Activated naive CD8-positive, alpha-beta T cell (primary cell): ENCODE data around the gene SKOR1.

Experiments
- H3K27ac Mint-ChIP-seq: one replicate; pipeline ENCODE4 v1.8.0; 2021; ENCODE audit warnings: mixed read lengths
- H3K27me3 Mint-ChIP-seq: one replicate; pipeline ENCODE4 v1.8.0; 2021; ENCODE audit warnings: mixed read lengths
- H3K36me3 Mint-ChIP-seq: one replicate; pipeline ENCODE4 v1.8.0; 2021; ENCODE audit warnings: mixed read lengths
- H3K4me1 Mint-ChIP-seq: one replicate; pipeline ENCODE4 v1.8.0; 2021; ENCODE audit warnings: low read depth, mixed read lengths
- H3K4me3 Mint-ChIP-seq: one replicate; pipeline ENCODE4 v1.8.0; 2021; ENCODE audit warnings: mild to moderate bottlenecking, mixed read lengths
- H3K9me3 Mint-ChIP-seq: one replicate; pipeline ENCODE4 v1.8.0; 2021; ENCODE audit warnings: low read depth, mixed read lengths

SKOR1 gene

DNA sequence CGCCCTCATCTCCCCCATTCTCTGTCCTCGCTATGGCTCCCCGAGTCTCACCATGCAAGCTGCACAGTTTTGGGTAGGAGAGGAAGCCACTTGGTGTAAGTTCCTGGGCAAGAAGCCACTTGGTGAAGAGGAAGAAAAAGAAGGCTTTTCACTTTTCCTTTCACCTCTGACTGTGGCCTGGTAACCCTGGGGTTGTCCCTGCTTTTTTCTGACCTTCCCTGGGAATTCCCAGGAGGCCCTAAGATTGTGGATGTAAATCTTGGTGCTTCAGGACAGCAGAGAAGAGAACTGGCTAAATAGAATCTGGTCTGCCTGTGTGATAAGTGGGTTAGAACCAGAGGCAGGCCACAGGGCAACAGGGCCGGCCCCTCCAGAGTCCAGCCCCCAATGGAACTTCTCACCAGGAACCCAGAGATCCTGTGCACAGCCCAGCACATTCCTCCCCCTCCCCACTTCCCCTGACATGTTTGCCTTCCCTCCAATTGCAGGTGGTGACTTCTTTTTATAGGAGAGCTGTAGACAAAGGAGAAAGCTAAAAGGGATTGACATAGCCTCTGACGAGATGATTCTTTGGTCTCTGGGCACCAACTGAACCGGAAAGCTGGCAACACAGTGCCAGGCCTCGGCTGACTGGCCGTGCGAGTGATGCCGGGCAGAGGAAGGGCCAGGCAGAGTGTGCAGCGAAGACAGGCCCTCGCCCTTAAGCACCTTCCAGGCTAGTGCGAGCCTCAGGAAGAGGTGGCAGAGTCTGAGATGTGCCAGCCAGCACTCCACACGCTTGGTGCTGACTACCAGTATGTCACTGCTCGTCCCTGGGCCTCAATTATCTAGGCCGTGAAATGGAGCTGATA is 19.4 kb upstream of the SKOR1 start:
- Mint-ChIP-seq H3K4me1 (no peaks in the 10 kb centered on the region), H3K27me3 (no peaks in the 10 kb centered on the region), H3K36me3 (peaks cover 16% of the 10 kb centered on the region), H3K4me3 (no peak overlapping the region), H3K27ac (no peak overlapping the region), H3K9me3 (no peaks in the 10 kb centered on the region)

DNA sequence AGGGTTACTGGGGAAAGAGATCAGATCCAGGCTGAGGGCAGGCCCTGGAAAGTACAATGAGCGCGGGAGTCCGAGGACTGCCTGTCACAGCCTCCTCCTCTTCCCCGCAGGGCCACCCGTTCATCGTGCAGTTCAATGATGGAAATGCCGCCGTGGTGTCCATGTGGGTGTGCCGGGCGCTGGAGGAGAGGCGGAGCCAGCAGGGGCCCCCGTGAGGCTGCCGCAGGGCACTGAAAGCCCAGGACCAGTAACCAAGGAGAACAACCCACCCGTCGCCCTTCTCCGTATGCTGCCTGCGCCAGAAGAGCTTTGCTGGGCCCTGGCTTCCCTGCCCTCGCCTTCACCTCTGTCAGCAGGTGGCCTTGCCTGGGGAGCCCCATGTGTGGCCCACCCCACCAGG is 18.8 kb upstream of the SKOR1 start:
- no peaks in the 10 kb centered on the region for H3K9me3 Mint-ChIP-seq
- no peak overlapping the region for H3K4me3 Mint-ChIP-seq
- H3K36me3 Mint-ChIP-seq, result peaks cover 16% of the 10 kb centered on the region
- no peak overlapping the region for H3K27ac Mint-ChIP-seq
- H3K27me3 Mint-ChIP-seq, result no peaks in the 10 kb centered on the region
- H3K4me1 Mint-ChIP-seq, result no peaks in the 10 kb centered on the region

DNA sequence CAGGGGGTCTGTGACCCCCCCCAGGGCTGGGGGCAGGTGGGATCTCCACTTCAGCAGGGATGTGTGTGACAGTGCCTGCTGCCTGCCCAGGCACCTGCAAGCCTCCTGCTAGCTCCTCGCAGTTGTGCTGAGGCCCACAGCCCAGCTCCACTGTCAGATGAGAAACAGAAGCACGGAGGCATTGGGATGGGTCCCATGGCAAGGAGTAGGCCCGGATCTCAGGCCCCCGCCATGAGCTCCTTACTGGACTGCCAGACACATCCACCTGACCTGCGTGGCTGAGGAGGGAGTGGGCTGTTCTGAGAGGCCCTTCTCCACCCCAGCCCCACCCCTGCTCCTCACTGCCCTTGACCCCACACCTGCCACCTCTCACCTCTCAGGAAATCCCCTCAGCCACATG is 18.2 kb upstream of the SKOR1 start:
- H3K27me3 Mint-ChIP-seq, result no peaks in the 10 kb centered on the region
- H3K27ac Mint-ChIP-seq, result no peak overlapping the region
- H3K4me1 Mint-ChIP-seq, result no peaks in the 10 kb centered on the region
- peaks cover 16% of the 10 kb centered on the region for H3K36me3 Mint-ChIP-seq
- H3K9me3 Mint-ChIP-seq, result no peaks in the 10 kb centered on the region
- no peak overlapping the region for H3K4me3 Mint-ChIP-seq

DNA sequence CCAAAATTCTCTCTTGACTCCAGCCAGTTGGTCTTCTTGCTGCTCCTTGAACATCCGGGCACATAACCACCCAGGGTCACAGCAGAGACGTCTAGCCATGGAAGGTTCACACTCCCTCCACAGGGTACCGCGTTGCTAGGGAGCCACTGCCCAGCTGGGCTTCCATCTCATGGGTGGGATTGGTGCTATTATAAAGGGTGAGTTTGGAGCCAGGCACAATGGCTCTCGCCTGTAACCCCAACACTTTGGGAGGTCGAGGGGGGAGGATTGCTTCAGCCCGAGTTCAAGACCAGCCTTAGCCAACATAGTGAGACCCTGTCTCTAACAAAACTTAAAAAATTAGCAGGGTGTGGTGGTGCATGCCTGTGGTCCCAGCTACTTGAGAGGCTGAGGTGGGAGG is 17.5 kb upstream of the SKOR1 start:
- peaks cover 13% of the 10 kb centered on the region for H3K36me3 Mint-ChIP-seq
- no peak overlapping the region for H3K4me3 Mint-ChIP-seq
- no peaks in the 10 kb centered on the region for H3K27me3 Mint-ChIP-seq
- H3K27ac Mint-ChIP-seq, result no peak overlapping the region
- no peaks in the 10 kb centered on the region for H3K9me3 Mint-ChIP-seq
- no peaks in the 10 kb centered on the region for H3K4me1 Mint-ChIP-seq

DNA sequence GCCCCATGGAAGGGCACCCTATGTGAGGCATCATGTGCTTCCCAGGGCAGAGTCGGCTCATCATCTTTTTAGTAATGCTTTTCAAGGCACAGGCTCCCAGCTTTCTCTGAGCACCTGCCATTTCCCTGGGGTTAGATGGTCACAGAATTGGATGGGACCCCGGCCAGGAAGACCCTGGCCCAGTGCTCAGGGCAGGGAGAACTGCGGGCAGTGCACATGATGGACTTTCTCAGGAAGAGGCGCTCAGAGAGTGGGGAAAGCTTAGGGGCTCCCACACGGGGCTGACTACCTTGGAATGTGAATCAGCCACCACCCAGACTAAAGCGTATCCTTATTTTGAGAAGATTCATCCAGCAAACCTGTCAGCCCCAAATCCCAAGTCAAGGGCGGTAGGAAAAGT is 16.5 kb upstream of the SKOR1 start:
- peaks cover 13% of the 10 kb centered on the region for H3K36me3 Mint-ChIP-seq
- H3K9me3 Mint-ChIP-seq, result no peaks in the 10 kb centered on the region
- H3K27ac Mint-ChIP-seq, result no peak overlapping the region
- H3K4me1 Mint-ChIP-seq, result no peaks in the 10 kb centered on the region
- no peak overlapping the region for H3K4me3 Mint-ChIP-seq
- no peaks in the 10 kb centered on the region for H3K27me3 Mint-ChIP-seq

DNA sequence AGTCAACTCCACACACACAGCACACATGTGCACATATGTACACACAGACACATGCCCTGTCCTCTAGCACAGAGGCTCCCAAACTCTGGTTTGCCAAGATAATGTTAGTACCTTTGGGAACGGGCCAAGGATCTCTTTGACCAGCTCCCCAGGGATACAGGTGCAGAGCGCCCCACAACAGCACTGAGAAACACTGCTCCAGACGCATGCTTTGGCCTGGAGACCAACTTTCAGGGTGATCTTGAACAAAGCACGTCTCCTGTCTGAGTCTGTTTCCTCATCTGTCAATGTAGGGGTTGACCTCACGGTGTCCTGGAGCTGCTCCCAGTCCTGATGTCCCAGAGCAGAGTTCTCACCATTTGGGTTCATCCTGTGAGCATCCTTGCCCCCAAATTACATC is 15.9 kb upstream of the SKOR1 start:
- H3K4me1 Mint-ChIP-seq, result no peaks in the 10 kb centered on the region
- H3K4me3 Mint-ChIP-seq, result no peak overlapping the region
- H3K36me3 Mint-ChIP-seq, result peaks cover 13% of the 10 kb centered on the region
- H3K27ac Mint-ChIP-seq, result no peak overlapping the region
- no peaks in the 10 kb centered on the region for H3K27me3 Mint-ChIP-seq
- H3K9me3 Mint-ChIP-seq, result no peaks in the 10 kb centered on the region

DNA sequence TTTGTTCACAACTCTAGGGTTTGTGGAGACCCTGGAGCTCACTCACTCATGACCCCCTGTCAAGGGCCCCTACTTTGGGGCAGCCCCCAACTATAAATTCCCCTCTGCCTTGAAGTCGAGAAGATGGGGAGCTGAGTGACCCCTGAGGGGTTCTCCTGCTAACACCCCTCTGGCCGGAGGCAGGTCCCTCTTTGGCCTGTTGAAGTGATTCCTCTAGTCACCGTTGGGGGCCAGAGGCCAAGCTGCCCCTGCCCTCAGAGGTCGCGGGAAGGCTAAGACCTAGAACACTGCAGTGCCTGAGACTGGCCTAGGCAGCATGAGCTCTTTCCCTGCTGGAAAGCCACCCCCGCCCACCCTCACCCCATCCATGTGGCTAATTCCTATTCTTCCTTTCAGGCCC is 15.4 kb upstream of the SKOR1 start:
- Mint-ChIP-seq H3K4me3 (no peak overlapping the region), H3K9me3 (no peaks in the 10 kb centered on the region), H3K4me1 (no peaks in the 10 kb centered on the region), H3K27me3 (no peaks in the 10 kb centered on the region), H3K36me3 (peaks cover 13% of the 10 kb centered on the region), H3K27ac (no peak overlapping the region)

DNA sequence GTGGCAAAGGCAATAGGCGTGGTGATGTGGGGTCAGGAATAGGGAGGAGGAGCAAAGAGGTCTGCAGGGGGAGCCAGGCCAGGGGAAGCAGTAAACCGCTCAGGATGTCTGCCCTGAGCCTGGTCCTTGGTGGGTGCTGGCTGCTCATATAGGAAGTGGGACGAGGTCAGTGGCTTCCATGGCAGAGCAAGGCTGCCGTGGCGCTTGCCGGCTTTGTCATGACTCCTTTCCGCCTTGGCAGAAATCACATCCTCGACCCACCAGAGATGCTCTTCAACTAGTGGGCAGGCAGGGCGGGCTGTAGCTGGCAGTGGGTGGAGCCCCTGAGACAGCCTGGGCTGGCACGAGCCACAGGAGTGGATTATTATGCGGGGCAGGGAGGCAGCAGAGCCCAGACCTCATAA is 13.1 kb upstream of the SKOR1 start:
- no peaks in the 10 kb centered on the region for H3K4me1 Mint-ChIP-seq
- no peaks in the 10 kb centered on the region for H3K9me3 Mint-ChIP-seq
- H3K4me3 Mint-ChIP-seq, result no peak overlapping the region
- no peak overlapping the region for H3K27ac Mint-ChIP-seq
- H3K27me3 Mint-ChIP-seq, result peaks cover 5% of the 10 kb centered on the region
- peaks cover 18% of the 10 kb centered on the region for H3K36me3 Mint-ChIP-seq

DNA sequence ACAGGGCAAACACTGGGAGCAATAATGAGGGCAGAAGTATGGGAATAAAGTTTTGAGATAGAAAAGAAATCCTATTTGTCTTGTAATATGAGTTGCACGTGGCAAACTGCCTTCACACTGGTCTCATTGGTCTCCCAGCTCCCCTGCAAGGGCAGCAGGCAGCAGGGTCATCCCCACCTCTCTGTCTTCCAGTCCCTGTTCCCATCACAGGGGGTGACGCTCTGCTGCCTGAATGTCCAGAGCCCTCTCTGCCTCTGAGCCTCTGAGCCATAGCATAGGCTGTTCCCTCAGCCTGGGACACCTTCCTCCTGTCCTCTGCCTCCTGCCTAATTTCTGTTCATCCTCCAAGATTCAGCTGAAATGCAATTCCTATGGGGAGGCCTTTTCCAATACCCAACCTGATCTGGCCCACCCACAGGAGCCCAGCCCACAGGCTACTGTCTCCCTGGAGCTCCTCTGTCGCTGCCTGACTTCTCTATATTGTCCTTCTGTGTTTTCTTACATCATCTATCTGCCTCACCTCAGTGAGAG is 12.1 kb upstream of the SKOR1 start:
- no peak overlapping the region for H3K4me3 Mint-ChIP-seq
- H3K27me3 Mint-ChIP-seq, result peaks cover 6% of the 10 kb centered on the region
- peaks cover 14% of the 10 kb centered on the region for H3K36me3 Mint-ChIP-seq
- no peak overlapping the region for H3K27ac Mint-ChIP-seq
- no peaks in the 10 kb centered on the region for H3K4me1 Mint-ChIP-seq
- H3K9me3 Mint-ChIP-seq, result no peaks in the 10 kb centered on the region

DNA sequence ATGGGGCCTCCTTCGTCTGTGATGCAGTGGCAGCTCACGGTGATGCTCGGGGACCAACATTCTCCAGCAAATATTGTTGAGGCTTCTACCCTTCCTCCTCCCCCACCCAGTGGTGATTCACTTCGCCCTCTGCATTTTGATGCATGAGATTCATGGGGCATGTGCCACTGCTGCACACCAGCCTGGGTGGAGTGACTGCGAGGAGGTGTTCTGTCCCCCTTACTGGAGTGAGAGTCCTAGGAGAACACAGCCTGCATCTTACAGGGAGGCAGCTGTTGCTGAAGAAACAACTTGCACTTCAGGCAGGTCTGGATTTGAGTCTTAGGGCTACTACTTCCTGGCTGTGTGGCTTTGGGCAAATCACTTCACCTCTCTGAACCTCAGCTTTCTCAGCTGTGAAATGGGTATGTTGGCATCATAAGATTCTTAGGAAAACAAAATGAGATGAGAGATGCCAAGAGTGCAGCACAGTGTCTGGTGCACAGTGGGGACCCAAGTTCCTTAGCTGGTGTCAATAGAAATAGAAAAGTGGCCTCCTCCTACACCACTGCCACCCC is 10.2 kb upstream of the SKOR1 start:
- Mint-ChIP-seq H3K27me3 (peaks cover 11% of the 10 kb centered on the region), H3K36me3 (peaks cover 5% of the 10 kb centered on the region), H3K4me3 (no peak overlapping the region), H3K4me1 (no peaks in the 10 kb centered on the region), H3K9me3 (no peaks in the 10 kb centered on the region), H3K27ac (no peak overlapping the region)

DNA sequence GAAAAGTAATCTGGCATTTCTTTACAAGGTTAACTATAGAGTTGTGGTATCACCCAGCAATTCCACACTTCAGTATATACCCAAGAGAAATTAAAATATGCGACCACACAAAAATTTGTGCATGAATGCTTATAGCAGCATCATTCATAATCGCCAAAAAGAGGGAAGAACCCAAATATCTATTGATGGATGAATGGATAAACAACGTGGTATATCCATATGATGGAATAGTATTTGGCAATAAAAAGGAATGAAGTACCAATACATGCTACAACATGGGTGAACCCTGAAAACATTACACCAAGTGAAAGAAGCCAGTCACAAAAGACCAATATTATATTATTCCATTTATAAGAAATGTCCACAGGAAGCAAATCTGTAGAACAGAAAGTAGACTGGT is 8.6 kb upstream of the SKOR1 start:
- no peak overlapping the region for H3K27ac Mint-ChIP-seq
- peaks cover 5% of the 10 kb centered on the region for H3K36me3 Mint-ChIP-seq
- no peak overlapping the region for H3K4me3 Mint-ChIP-seq
- peaks cover 10% of the 10 kb centered on the region for H3K4me1 Mint-ChIP-seq
- H3K9me3 Mint-ChIP-seq, result no peaks in the 10 kb centered on the region
- H3K27me3 Mint-ChIP-seq, result peaks cover 19% of the 10 kb centered on the region

DNA sequence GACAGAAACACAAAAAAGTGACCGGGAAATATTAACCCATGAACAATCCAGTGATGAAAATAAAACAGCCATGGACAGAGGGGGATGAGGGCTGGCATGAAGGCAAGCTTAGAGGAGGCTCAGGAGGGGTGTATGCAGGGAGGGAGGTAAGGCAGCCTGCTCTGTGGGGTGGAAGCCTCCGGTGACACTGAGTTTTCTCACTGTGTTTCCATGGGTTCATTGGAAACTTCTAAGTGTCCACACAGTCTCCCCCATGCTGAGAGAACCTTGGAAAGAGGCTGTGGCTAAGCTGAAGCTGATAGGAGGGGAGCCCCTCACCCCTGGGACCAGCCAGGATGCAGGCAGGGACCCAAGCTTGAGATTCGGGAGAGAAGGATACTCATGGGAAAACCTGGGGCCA is 6.8 kb upstream of the SKOR1 start:
- H3K27me3 Mint-ChIP-seq, result peaks cover 26% of the 10 kb centered on the region
- peaks cover 5% of the 10 kb centered on the region for H3K36me3 Mint-ChIP-seq
- no peak overlapping the region for H3K27ac Mint-ChIP-seq
- H3K4me3 Mint-ChIP-seq, result no peak overlapping the region
- H3K4me1 Mint-ChIP-seq, result peaks cover 17% of the 10 kb centered on the region
- H3K9me3 Mint-ChIP-seq, result no peaks in the 10 kb centered on the region

DNA sequence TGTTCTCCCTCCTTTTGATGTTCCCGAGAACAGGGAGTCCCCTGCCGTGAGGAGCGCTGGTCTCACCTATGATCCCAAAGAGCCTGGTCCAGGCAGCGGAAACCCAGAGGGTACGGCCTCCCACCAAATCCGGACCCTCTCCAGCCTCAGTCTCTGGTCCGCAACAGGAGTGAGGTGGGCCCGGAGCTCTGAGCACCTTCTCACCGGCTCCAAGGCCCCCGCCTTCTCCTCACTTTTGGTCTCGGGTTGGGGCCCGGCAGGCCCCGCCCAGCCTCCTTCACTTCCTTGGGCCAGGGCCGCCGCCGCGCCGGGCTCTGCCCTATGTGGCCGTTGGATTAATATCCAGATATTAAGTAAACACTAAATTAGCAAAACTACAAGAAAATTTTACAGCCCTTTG is 5.7 kb upstream of the SKOR1 start:
- Mint-ChIP-seq H3K9me3 (no peaks in the 10 kb centered on the region), H3K4me3 (no peak overlapping the region), H3K36me3 (peaks cover 5% of the 10 kb centered on the region), H3K27me3 (peaks cover 35% of the 10 kb centered on the region), H3K4me1 (peaks cover 25% of the 10 kb centered on the region), H3K27ac (no peak overlapping the region)

DNA sequence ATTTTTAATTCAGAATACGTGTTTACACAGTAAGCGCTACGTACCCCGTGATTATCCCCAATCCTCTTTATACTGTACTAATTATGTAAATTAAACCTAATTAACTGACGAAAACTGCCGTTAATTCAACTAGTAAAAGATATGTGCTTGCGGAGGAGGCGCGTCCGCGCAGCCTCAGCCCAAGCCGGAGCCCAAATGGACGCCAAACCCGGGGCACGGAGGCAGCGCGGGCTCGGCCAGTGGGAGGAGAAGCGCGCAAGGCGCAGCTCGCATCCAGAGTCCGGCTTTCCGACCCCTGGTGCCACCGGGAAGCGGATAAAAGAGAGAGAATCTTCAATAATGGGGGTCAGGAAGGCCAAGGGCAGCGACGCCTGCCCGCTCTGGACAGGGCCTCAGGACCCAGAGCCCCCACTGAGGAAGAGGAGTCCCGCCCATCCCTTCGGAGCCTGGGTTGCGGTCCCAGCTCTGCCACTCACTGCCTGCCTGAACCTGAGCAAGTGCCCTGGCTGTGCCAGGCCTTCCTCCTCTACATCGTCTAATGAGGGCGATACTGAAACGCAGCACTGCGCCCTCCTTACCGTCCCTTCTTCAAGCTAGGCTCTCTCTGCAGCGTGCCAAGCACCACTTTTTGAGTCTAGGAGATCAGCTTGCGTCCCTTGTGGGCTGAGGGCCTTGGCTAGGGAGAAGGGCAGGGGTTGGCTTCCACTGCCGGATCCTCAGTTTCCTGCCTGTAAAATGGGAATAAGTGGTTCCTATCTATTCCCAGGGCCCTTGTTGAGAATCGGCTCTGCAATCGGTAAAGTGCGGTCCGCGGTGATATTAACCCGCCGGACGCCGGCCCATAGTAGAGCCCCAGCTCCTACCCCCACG is 5.0 kb upstream of the SKOR1 start:
- Mint-ChIP-seq H3K27ac (no peak overlapping the region), H3K36me3 (peaks cover 5% of the 10 kb centered on the region), H3K9me3 (no peaks in the 10 kb centered on the region), H3K4me1 (peaks cover 27% of the 10 kb centered on the region), H3K27me3 (peaks cover 35% of the 10 kb centered on the region), H3K4me3 (no peak overlapping the region)
